GM18505 (cell line): ENCODE measurements around the gene ATP2B3.
A peak's percentile ranks its signal among the peaks of the same experiment; 100 is the strongest.

Experiments used
- ATAC-seq: cut with Tn5 transposase; IDR thresholded peaks from one replicate; pipeline ENCODE4 v1.9.1; 2021; ENCODE audit not compliant: unreplicated experiment
- POLR2A ChIP-seq: IDR thresholded peaks from 4 replicates; pipeline ENCODE4 v1.6.1; 2011; ENCODE audit warnings: borderline replicate concordance; ENCODE audit not compliant: insufficient read depth, insufficient read length; ENCODE audit errors: extremely low read depth

Gene ATP2B3

GRCh38 chrX:153495903-153496589 is 21.4 kb upstream of the ATP2B3 start:
- no peak for ATAC-seq
- TF ChIP-seq POLR2A, result no peak

GRCh38 chrX:153496590-153496959 is 20.9 kb upstream of the ATP2B3 start:
- ATAC-seq, result no peak
- no peak for TF ChIP-seq POLR2A

GRCh38 chrX:153498453-153498852 is 19.0 kb upstream of the ATP2B3 start:
- TF ChIP-seq POLR2A, result no peak
- ATAC-seq, result no peak

DNA sequence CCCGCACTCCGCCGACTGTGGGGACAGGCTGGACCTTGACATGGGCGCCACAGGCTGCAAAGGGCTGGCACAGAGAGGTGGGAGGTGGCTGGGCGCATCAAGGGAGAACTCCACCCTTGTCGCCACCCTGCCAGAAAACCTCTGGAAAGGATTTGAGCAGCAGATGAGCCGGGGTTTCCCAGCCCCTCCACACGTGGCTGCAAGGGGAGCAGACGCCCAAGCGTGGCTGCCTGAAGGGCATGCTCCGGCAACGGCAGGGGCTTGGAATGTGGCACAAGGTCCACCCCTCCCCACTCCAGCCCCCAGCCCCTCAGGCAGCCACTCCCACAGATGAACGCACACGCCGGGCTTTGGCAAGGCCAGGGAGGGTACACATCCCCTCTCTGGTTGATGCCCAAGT is 18.1 kb upstream of the ATP2B3 start:
- ATAC-seq, result no peak
- no peak for TF ChIP-seq POLR2A

DNA sequence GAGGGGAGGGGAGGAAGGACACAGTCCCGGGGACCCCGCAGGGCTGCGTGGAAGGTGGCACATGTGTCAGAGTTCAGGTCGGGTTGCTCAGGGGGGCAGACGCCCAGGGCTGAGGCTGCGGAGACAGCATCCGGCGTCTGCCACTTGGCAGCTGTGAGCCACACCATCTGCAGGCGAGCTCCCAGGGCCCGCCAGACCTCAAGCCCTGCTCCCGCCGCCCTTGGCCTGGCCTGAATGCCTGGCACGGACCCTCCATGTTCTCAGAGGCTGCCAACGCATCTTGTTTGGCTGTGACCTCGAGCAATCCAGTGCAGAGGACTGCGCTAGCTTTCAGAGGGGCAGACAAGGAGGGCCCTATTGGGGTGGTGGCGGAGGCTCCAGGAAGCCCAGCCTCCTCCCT is 17.6 kb upstream of the ATP2B3 start:
- TF ChIP-seq POLR2A, result no peak

GRCh38 chrX:153500676-153501280 is 16.7 kb upstream of the ATP2B3 start:
- ATAC-seq, result no peak
- TF ChIP-seq POLR2A, result no peak

More for the DNA sequence above, 17.6 kb upstream of the ATP2B3 start:
- no peak for ATAC-seq

GRCh38 chrX:153501530-153501929 is 15.9 kb upstream of the ATP2B3 start:
- no peak for TF ChIP-seq POLR2A
- no peak for ATAC-seq

GRCh38 chrX:153502131-153502530 is 15.3 kb upstream of the ATP2B3 start:
- no peak for TF ChIP-seq POLR2A
- no peak for ATAC-seq

GRCh38 chrX:153502796-153503195 is 14.6 kb upstream of the ATP2B3 start:
- ATAC-seq, result no peak
- TF ChIP-seq POLR2A, result no peak

DNA sequence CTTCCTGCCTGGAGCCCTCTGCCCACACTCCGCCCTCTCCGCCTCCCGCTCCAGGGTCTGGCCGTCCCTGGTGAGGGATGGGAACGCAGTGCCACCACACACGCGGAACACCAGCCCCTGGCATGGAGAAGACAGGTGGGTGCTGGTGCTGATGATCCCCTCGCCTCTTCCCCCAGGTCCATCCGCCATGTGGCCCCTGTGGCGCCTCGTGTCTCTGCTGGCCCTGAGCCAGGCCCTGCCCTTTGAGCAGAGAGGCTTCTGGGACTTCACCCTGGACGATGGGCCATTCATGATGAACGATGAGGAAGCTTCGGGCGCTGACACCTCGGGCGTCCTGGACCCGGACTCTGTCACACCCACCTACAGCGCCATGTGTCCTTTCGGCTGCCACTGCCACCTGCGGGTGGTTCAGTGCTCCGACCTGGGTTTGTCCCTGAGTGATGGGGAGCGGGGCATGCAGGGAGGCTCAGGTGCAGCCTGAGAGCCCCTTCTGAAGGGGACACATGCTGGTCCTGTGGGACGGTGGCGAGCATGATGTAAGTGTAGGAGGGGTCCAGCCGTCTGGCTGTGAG is 12.9 kb upstream of the ATP2B3 start:
- TF ChIP-seq POLR2A, result no peak
- ATAC-seq, result no peak

DNA sequence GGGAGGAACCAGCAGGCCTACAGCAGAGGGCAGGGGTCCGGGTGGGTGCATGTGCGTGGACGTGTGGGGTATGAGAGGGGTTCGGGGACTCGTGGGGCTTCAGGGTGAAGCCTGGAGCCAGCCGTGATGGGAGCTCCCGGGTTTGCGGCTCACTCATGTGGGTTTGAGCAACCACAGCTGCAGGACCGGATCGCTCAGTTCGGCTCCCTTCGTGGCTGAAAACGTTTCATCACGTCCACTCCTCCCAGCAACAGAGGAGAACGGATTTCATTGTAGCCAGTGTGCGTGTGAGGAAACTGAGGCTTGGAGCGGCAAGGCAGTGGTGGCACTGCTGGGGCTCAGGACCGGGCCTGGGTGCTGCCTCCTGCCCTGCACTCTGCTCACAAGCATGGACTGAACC is 12.1 kb upstream of the ATP2B3 start:
- TF ChIP-seq POLR2A, result no peak
- no peak for ATAC-seq

DNA sequence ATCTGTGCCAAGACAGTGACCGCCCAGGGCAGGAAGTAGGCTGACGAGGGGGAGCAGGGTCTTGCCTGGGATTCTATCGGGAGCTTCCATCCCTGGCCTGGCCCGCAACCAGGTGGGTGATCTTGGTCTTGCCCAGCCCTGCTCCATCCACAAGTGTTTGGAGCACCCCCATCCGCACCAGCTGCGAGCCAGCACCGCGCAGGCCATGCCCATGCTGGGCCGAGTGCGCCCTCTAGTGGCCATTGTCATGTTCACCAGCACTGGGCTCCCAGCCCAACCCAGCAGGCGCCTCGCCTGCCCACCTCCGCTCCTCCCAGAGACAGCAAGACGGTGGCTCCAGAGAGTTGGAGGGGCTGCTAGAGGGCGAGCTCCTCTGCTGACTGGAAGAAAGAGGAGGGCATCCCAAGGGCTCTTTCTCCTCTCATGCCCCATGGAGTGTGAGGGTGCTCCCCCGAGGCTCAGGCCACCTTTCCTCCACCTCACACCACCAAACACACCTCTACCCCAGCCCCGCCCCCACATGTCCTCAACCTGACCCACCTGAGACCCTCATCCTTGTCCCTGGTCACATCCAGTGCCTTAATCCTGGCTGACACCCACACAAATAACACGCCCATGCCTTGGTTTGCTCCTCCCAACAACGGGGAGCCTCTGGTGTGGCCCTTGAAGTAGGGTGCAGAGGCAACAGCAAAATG is 9.8 kb upstream of the ATP2B3 start:
- no peak for TF ChIP-seq POLR2A
- ATAC-seq, result peak; percentile 92

GRCh38 chrX:153509592-153509991 is 7.8 kb upstream of the ATP2B3 start:
- ATAC-seq, result no peak

GRCh38 chrX:153510383-153510782 is 7.1 kb upstream of the ATP2B3 start:
- no peak for ATAC-seq
- TF ChIP-seq POLR2A, result no peak

More at GRCh38 chrX:153509592-153509991, 7.8 kb upstream of the ATP2B3 start:
- no peak for TF ChIP-seq POLR2A
